Measurements from ENCODE around the gene TRPC4AP.

DNA sequence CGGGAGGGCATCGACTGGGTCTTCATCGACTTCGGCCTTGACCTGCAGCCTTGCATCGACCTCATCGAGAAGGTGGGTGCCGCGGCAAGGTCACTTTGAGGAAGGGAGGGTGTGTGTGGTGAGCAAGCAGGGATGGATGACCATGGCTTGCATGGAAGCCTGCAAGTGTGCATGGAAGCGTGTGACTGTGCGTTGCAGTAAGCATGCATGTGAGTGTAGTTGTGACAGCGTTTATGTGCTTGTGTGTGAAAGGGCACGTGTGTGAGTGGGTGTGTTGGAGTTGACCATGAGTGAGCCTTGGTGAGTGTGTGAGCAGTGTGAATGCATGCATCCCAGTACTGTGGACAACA, 104.4 kb downstream of the TRPC4AP start:
- TF ChIP-seq EP300 (IDR thresholded peaks at IDR 0.05) = no peak
- TF ChIP-seq, protein P1, sequence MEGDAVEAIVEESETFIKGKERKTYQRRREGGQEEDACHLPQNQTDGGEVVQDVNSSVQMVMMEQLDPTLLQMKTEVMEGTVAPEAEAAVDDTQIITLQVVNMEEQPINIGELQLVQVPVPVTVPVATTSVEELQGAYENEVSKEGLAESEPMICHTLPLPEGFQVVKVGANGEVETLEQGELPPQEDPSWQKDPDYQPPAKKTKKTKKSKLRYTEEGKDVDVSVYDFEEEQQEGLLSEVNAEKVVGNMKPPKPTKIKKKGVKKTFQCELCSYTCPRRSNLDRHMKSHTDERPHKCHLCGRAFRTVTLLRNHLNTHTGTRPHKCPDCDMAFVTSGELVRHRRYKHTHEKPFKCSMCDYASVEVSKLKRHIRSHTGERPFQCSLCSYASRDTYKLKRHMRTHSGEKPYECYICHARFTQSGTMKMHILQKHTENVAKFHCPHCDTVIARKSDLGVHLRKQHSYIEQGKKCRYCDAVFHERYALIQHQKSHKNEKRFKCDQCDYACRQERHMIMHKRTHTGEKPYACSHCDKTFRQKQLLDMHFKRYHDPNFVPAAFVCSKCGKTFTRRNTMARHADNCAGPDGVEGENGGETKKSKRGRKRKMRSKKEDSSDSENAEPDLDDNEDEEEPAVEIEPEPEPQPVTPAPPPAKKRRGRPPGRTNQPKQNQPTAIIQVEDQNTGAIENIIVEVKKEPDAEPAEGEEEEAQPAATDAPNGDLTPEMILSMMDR (IDR thresholded peaks at IDR 0.05) = no peak

Data from tibial nerve (tissue), 4 donors.